AG09309 (cell line): ENCODE data around the gene TMCO4.

ENCODE experiments used
- DNase-seq: peaks from one replicate; pipeline ENCODE4 v3.0.0-alpha.2; 2010; ENCODE audit warnings: low read depth
- H3K4me3 ChIP-seq: 2 replicates; pipeline ENCODE4 v1.5.1; 2011; ENCODE audit warnings: mild to moderate bottlenecking, low read depth, low read length, moderate library complexity; ENCODE audit not compliant: control insufficient read depth
- TF ChIP-seq, protein P1 (sequence below): IDR thresholded peaks from 2 replicates; pipeline ENCODE4 v1.5.1; 2011; ENCODE audit warnings: mild to moderate bottlenecking, low read depth, low read length, inconsistent platforms; ENCODE audit not compliant: insufficient read depth, control insufficient read depth; ENCODE audit errors: missing control alignments

The TMCO4 gene

DNA sequence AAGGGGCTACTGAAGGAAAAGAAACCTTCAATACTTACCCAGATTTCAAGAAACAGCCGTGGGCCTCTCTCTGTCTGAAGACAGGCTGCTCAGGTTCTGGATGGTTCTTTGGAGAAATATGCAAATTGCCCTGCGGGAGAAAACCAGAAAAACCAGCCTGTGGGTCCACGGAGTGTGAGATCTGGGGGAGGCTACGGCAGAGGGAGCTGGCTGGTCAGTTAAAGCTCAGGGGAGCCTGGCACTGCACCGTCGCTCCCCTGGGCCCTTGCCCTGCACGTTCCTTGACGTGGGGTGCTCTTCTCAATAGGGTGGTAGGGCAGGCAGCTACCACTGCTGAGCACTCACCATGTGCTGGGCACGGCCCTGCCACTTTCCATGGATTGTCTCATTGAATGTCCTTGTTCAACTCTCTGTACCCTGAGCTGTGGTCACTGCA is 12.7 kb downstream of the TMCO4 start:
- TF ChIP-seq, protein P1, sequence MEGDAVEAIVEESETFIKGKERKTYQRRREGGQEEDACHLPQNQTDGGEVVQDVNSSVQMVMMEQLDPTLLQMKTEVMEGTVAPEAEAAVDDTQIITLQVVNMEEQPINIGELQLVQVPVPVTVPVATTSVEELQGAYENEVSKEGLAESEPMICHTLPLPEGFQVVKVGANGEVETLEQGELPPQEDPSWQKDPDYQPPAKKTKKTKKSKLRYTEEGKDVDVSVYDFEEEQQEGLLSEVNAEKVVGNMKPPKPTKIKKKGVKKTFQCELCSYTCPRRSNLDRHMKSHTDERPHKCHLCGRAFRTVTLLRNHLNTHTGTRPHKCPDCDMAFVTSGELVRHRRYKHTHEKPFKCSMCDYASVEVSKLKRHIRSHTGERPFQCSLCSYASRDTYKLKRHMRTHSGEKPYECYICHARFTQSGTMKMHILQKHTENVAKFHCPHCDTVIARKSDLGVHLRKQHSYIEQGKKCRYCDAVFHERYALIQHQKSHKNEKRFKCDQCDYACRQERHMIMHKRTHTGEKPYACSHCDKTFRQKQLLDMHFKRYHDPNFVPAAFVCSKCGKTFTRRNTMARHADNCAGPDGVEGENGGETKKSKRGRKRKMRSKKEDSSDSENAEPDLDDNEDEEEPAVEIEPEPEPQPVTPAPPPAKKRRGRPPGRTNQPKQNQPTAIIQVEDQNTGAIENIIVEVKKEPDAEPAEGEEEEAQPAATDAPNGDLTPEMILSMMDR: no peak
- DNase-seq: no peak
- H3K4me3 ChIP-seq: no peak overlapping the region

DNA sequence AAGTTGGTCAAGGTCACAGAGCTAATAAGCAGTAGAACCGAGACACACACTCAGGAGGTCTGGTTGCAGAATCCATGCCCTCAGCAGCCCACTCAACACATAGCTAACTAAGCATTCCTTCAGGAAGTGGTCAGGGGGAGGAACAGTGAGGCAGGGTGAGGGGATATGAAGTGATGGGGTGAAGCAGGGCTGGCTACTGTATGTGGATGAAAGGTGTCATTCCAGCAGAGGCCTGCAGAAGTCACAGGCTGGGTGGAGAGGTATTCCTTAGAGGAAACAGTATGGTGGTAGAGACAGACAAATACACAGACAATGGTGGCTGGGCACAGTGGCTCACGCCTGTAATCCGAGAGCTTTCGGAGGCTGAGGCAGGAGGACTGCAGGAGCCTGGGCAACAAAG is 14.1 kb downstream of the TMCO4 start:
- TF ChIP-seq, protein P1: no peak
- DNase-seq: no peak
- H3K4me3 ChIP-seq: no peak overlapping the region

DNA sequence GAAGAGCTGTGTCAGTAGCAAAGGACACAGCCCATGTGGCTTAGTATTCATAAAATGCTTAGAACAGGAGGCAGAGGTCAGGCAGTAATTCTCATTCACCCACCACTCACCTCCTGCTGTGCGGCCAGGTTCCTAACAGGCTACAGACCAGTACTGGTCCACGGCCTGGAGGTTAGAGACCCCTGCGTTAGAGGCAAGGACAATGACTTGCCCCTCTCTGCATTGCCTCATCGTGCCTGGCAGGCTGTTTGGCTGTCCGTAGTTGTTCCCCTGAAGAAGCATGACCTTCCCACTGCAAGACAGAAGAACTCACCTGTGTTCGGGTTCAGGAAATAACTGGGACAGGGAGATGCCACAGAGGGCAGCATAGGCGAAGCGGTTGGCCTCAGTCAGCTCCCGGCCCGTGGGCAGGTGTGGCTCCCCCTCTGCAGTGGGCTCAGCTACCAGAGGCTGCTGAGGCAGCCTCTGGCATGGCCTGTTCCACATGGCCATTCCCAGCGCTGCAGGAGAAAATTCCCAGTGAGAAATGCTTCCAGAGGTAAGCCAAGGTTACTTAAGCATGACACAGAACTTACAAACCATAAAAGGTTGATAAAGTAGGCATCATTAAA is 19.3 kb downstream of the TMCO4 start:
- TF ChIP-seq, protein P1: no peak
- H3K4me3 ChIP-seq: no peak overlapping the region
- no peak for DNase-seq

DNA sequence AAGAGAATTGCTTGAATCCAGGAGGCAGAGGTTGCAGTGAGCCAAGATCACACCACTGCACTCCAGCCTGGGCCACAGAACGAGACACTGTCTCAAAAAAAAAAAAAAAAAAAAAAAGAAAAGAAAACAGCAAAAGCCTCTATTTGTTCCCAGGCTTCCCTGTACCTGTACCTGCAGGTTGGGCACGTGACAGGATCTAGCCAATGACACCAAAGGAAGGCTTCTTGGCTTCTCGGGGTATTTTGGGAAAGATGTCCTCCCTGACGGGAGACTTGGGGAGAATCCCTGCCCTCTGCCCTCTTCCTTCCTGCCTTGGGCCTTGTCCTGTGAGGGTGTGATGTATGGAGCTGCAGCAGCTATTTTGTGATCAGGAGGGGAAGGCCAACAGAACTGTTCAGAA is 22.8 kb downstream of the TMCO4 start:
- DNase-seq: no peak
- TF ChIP-seq, protein P1: no peak
- no peak overlapping the region for H3K4me3 ChIP-seq

DNA sequence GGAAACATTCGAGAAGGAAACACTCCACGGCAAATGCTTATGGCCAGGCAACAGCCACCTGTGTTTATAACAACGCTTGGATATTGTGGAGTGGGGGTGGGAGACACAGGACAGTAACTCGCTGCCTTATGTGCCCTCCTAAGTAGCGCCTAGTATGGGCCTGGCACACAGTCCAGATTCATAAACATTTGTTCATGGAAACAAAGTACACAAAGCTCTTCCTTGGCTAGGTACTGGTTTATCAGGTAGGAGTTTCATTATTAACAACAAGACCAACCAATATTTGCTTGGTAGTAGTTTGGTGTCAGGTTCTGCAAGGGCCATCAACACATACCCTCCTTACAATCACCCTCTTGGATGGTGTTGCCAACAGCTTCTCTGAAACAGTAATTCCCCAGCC is 23.4 kb downstream of the TMCO4 start:
- H3K4me3 ChIP-seq: no peak overlapping the region
- DNase-seq: no peak
- TF ChIP-seq, protein P1: no peak

DNA sequence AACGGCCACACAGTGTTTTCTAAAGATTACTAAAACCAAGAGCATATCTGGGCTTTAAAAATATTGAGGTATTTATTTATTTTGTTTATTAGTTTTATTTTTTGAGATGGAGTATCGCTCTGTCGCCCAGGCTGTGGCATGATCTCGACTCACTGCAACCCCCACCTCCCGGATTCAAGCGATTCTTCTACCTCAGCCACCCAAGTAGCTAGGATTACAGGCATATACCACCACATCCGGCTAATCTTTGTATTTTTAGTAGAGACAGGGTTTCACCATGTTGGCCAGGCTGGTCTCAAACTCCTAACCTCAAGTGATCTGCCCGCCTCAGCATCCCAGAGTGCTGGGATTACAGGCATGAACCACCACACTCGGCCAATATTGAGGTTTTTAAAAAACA is 23.9 kb downstream of the TMCO4 start:
- TF ChIP-seq, protein P1: no peak
- no peak for DNase-seq
- H3K4me3 ChIP-seq: no peak overlapping the region
